Lung (tissue), 12 donors: Measurements from ENCODE around the gene NIFK. TPM values are rescaled to one million over a fixed set of nuclear protein-coding genes. Genes with fewer than 3 reads are reported as not detected.

ENCODE experiments used
- ATAC-seq: fragments of 200-7000 bp; cut with Tn5 transposase; one replicate; pipeline ENCODE4 v1.9.1; 2020; ENCODE audit warnings: moderate number of reproducible peaks; ENCODE audit not compliant: insufficient read depth, low FRiP score
- DNase-seq, 3 donors: peaks; one replicate each; pipeline ENCODE4 v3.0.0-alpha.2; 2013 to 2017
- H3K27ac ChIP-seq, 2 donors: one replicate each; pipeline ENCODE4 v1.5.1; 2013; ENCODE audit warnings: mild to moderate bottlenecking in 2 of 2, moderate library complexity in 2 of 2, control low read depth in 1 of 2, inconsistent platforms in 1 of 2, low read depth in 1 of 2, low read length in 1 of 2
- H3K27me3 ChIP-seq, 3 donors: one replicate each; pipeline ENCODE4 v1.5.1; 2013; ENCODE audit warnings: low read length in 2 of 3; ENCODE audit not compliant: control insufficient read depth in 3 of 3, insufficient read depth in 3 of 3
- H3K36me3 ChIP-seq, 4 donors: one replicate each; pipeline ENCODE4 v1.5.1; 2013; ENCODE audit warnings: low read length in 4 of 4, mild to moderate bottlenecking in 1 of 4, moderate library complexity in 1 of 4; ENCODE audit not compliant: control insufficient read depth in 4 of 4, insufficient read depth in 4 of 4
- H3K4me1 ChIP-seq, 5 donors: one replicate each; pipeline ENCODE4 v1.5.1; 2013; ENCODE audit warnings: low read length in 5 of 5, mild to moderate bottlenecking in 2 of 5, moderate library complexity in 1 of 5; ENCODE audit not compliant: control insufficient read depth in 5 of 5, insufficient read depth in 5 of 5
- H3K4me3 ChIP-seq: one replicate; pipeline ENCODE4 v1.5.1; 2013; ENCODE audit warnings: mild to moderate bottlenecking, control low read depth, moderate library complexity
- H3K9ac ChIP-seq, 2 donors: one replicate each; pipeline ENCODE4 v1.5.1; 2013; ENCODE audit warnings: low read length in 2 of 2, control low read depth in 1 of 2; ENCODE audit not compliant: insufficient read depth in 1 of 2
- H3K9me3 ChIP-seq, 4 donors: one replicate each; pipeline ENCODE4 v1.5.1; 2013; ENCODE audit warnings: low read length in 3 of 4, mild to moderate bottlenecking in 1 of 4, moderate library complexity in 1 of 4; ENCODE audit not compliant: control insufficient read depth in 4 of 4, insufficient read depth in 3 of 4
- WGBS, 2 donors: extraction: QIAGEN DNeasy Blood & Tissue Kit; methylation state at CpG; one replicate each; pipeline ENCODE4 v1.1.7; 2013; 5-methylcytosine and 5-hydroxymethylcytosine counted together
- polyA plus RNA-seq, 2 donors: library from polyadenylated mRNA; stranded (reverse); fragments of 200-250 nt; gene quantifications; one replicate each; pipeline ENCODE4 v1.2.1, GENCODE V29; 2013
- total RNA-seq, 2 donors: library from RNA; depleted of rRNA in 1 of 2; stranded (reverse); fragments of >200 nt in 1 of 2; gene quantifications; one replicate each; pipeline ENCODE4 v1.2.1, GENCODE V29; 2014 to 2021
- TF ChIP-seq, protein P1 (sequence below): IDR thresholded peaks from 2 replicates; pipeline ENCODE4 v1.5.1; 2012; ENCODE audit warnings: mild to moderate bottlenecking; ENCODE audit errors: control extremely low read depth, extremely low read depth
- donor health status: control.
- donor health status: control.
- donor health status: Bipolar disorder and iron deficiency.
- donor health status: healthy.
- donor health status: DM: yes; HTN: yes; CAD: no.

Gene NIFK
- total and polyA plus RNA-seq, 4 donors = 32.2 to 78.0 (median 35.4) TPM

DNA sequence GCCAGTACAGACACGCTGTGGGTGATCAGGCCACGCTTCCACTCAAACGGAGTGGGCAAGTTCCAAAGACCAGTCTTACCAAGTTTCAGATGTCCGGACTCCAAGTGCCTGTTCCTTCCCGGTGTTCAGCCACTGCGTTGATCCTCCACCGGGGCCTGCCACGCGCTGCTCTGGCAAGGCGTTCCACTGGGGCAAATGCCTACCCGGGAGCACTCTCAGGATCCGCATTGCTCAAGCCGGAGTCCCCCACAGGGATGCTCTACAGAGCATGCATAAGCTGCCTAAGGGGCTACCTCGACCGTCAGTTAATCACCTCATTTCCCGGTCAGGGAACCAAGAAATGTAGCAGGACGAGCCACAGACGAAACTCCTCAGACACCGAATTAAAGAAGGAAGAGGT lies 50.5 kb downstream of the NIFK start:
- Histone ChIP-seq H3K27ac (no peak overlapping the region), H3K4me3 (no peak overlapping the region), H3K27me3 (no peaks in the 10 kb centered on the region), H3K4me1 (peaks cover 0 to 7% (median 0%) of the 10 kb centered on the region in 5 donors), H3K36me3 (no peaks in the 10 kb centered on the region), H3K9me3 (peaks cover 0 to 18% (median 7%) of the 10 kb centered on the region in 4 donors), H3K9ac (no peak overlapping the region)
- WGBS, 2 donors = 87 to 93% methylated on average over 19 of the region's 19 CpGs
- no peak for DNase-seq
- no peak for ATAC-seq
- TF ChIP-seq, protein P1, sequence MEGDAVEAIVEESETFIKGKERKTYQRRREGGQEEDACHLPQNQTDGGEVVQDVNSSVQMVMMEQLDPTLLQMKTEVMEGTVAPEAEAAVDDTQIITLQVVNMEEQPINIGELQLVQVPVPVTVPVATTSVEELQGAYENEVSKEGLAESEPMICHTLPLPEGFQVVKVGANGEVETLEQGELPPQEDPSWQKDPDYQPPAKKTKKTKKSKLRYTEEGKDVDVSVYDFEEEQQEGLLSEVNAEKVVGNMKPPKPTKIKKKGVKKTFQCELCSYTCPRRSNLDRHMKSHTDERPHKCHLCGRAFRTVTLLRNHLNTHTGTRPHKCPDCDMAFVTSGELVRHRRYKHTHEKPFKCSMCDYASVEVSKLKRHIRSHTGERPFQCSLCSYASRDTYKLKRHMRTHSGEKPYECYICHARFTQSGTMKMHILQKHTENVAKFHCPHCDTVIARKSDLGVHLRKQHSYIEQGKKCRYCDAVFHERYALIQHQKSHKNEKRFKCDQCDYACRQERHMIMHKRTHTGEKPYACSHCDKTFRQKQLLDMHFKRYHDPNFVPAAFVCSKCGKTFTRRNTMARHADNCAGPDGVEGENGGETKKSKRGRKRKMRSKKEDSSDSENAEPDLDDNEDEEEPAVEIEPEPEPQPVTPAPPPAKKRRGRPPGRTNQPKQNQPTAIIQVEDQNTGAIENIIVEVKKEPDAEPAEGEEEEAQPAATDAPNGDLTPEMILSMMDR = no peak

DNA sequence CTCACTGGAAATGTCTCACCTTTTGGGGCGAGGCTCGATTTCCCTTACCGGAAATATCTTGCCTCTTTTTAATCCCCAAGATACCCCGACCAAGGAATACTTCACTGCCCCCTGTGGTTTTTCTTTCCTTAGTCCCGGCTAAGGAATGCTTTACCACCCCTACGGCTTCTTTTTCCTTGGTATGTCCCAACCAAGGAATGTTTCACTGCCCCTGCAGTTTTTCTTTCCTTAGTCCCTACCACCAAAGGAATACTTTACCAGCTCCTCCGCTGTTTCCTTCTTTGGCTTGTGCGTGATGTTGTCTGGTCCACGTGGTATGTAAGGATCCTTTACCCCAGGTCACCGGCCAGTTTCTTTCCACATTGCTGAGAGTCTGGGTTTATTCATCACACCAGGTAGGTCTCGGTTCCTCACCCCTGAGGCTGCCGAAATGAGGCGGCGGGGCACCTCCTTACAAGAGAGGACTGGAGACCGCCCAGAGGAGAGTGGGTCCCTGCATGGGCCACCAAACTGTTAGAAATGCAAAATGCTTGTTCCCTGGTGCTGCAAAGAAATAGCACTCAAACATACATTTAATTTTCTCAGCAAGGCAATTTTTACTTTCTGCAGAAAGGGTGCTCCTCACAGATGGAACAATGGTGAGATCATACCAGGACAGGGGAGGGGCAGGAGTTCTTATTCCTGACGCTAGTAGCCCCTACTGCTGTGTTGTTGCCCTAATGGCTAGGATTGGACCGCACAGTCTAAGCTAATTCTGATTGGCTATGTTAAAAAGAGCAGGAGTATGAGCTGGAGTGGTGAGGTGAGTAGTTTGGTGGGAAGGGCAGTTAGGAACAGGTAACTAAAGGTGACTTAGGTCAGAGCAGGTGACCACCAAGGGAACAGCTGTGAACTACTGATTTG lies 54.0 kb downstream of the NIFK start:
- H3K27me3 ChIP-seq = no peaks in the 10 kb centered on the region
- no peaks in the 10 kb centered on the region for H3K36me3 ChIP-seq
- no peaks in the 10 kb centered on the region for H3K4me1 ChIP-seq
- 93 to 96% methylated on average over 17 of the region's 17 CpGs for WGBS, 2 donors
- H3K27ac ChIP-seq = no peak overlapping the region
- H3K9me3 ChIP-seq = peaks cover 0 to 18% (median 8%) of the 10 kb centered on the region in 4 donors
- ATAC-seq (no peak), DNase-seq (no peak)
- TF ChIP-seq, protein P1 = no peak
- no peak overlapping the region for H3K9ac ChIP-seq
- no peak overlapping the region for H3K4me3 ChIP-seq

DNA sequence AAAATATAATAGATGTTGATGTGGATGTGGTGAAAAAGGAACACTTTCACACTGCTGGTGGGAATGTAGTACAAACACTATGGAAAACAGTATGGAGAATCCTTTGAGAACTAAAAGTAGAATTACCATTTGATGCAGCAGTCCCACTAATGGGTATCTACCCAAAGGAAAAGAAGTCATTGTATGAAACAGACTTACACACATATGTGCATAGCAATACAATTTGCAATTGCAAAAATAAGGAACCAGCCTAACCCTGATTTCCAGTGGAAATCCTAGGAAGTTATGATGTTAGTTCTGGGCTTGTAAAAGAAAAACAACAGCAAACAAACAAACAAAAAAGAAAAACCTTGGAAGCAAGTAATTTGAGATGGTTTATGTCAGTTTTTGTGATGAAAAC lies 58.8 kb downstream of the NIFK start:
- DNase-seq (no peak), ATAC-seq (no peak)
- H3K36me3 ChIP-seq = no peaks in the 10 kb centered on the region
- H3K9me3 ChIP-seq = peaks cover 0 to 12% (median 6%) of the 10 kb centered on the region in 4 donors
- TF ChIP-seq, protein P1 = no peak
- no peak overlapping the region for H3K27ac ChIP-seq
- no peak overlapping the region for H3K9ac ChIP-seq
- no peaks in the 10 kb centered on the region for H3K4me1 ChIP-seq
- H3K4me3 ChIP-seq = no peak overlapping the region
- no peaks in the 10 kb centered on the region for H3K27me3 ChIP-seq

Other genes starting within 250 kb of the NIFK start
- not detected for gene RNU4ATAC, start 206.0 kb downstream of the NIFK start, total RNA-seq
- gene RNU4ATAC, start 206.0 kb downstream of the NIFK start, polyA plus RNA-seq = not detected
- gene CLASP1, start 87.4 kb downstream of the NIFK start, total RNA-seq = 100 to 1,000 TPM in 1 of 2 donors, 10 to 100 TPM in 1; 48.7 to 128 TPM
- gene CLASP1, start 87.4 kb downstream of the NIFK start, polyA plus RNA-seq = 10 to 100 TPM in 1 of 2 donors, 1 to 10 TPM in 1; 7.4 to 12.6 TPM
- 10 to 100 TPM; 50.1 to 53.8 TPM for gene TSN, start 18.8 kb upstream of the NIFK start, total RNA-seq
- 10 to 100 TPM; 20.5 to 28.1 TPM for gene TSN, start 18.8 kb upstream of the NIFK start, polyA plus RNA-seq